Neural cell (in vitro differentiated cells): ENCODE data around the gene SKP1. TPM values are rescaled to one million over a fixed set of nuclear protein-coding genes. Genes with fewer than 3 reads are reported as not detected.

Experiments
- H2AFZ ChIP-seq: fragments of 200-600, 300-800 bp; sonication (generic), shearing (Covaris generic); 2 replicates; pipeline ENCODE4 v1.6.0; 2014; ENCODE audit warnings: low read depth, mild to moderate bottlenecking, antibody characterized with exemption, low read length, moderate library complexity
- H3F3A ChIP-seq: fragments of 200-600 bp; shearing (Covaris generic); 2 replicates; pipeline ENCODE4 v1.6.1; 2016; ENCODE audit warnings: mild to moderate bottlenecking, moderate library complexity, mixed read lengths, antibody characterized with exemption, low read length; ENCODE audit not compliant: insufficient read depth, poor library complexity, severe bottlenecking
- H3K27ac ChIP-seq: fragments of 200-600, 300-800 bp; sonication (generic), shearing (Covaris generic); 2 replicates; pipeline ENCODE4 v1.5.1; 2014; ENCODE audit warnings: mild to moderate bottlenecking, low read length, moderate library complexity
- H3K27me3 ChIP-seq: fragments of 300-800, 200-600 bp; sonication (generic), shearing (Covaris generic); 2 replicates; pipeline ENCODE4 v1.6.0; 2014; ENCODE audit warnings: mild to moderate bottlenecking, low read depth, low read length, moderate library complexity; ENCODE audit not compliant: insufficient read depth
- H3K36me3 ChIP-seq: fragments of 300-800, 200-600 bp; sonication (generic), shearing (Covaris generic); 2 replicates; pipeline ENCODE4 v1.5.1; 2014; ENCODE audit warnings: mild to moderate bottlenecking, antibody characterized with exemption, low read length, moderate library complexity; ENCODE audit not compliant: insufficient read depth
- H3K4me2 ChIP-seq: fragments of 300-800, 200-600 bp; sonication (generic), shearing (Covaris generic); 2 replicates; pipeline ENCODE4 v1.6.0; 2014; ENCODE audit warnings: mild to moderate bottlenecking, low read length
- H3K4me3 ChIP-seq: fragments of 300-800, 200-600 bp; sonication (generic), shearing (Covaris generic); 2 replicates; pipeline ENCODE4 v1.5.1; 2014; ENCODE audit warnings: mild to moderate bottlenecking, low read length, moderate library complexity
- H3K79me2 ChIP-seq: fragments of 200-600 bp; shearing (Covaris generic); replicated peaks from 2 replicates; pipeline ENCODE4 v1.6.0; 2014; ENCODE audit warnings: mild to moderate bottlenecking, low read length, moderate library complexity; ENCODE audit not compliant: insufficient read depth
- H3K9ac ChIP-seq: fragments of 300-800, 200-600 bp; sonication (generic), shearing (Covaris generic); 2 replicates; pipeline ENCODE4 v1.6.1; 2016; ENCODE audit warnings: mild to moderate bottlenecking, low read length, mixed read lengths
- H3K9me2 ChIP-seq: fragments of 200-600 bp; shearing (Covaris generic); 2 replicates; pipeline ENCODE4 v1.6.1; 2016; ENCODE audit warnings: mild to moderate bottlenecking, low read length, mixed read lengths; ENCODE audit not compliant: insufficient read depth
- H3K9me3 ChIP-seq: fragments of 200-600, 300-800 bp; sonication (generic), shearing (Covaris generic); 2 replicates; pipeline ENCODE4 v1.6.1; 2016; ENCODE audit warnings: mild to moderate bottlenecking, mixed run types, low read length, moderate library complexity, mixed read lengths
- H4K20me1 ChIP-seq: fragments of 200-600 bp; shearing (Covaris generic); 2 replicates; pipeline ENCODE4 v1.6.1; 2016; ENCODE audit warnings: mild to moderate bottlenecking, mixed run types; ENCODE audit not compliant: insufficient read depth
- EP300 ChIP-seq: fragments of 450-650 bp; conservative IDR thresholded peaks from 2 replicates; pipeline ENCODE4 v1.6.1; 2014; ENCODE audit warnings: antibody characterized with exemption, mild to moderate bottlenecking, moderate library complexity; ENCODE audit not compliant: poor library complexity, severe bottlenecking
- EZH2 ChIP-seq: fragments of 200-600, 300-800 bp; shearing (Covaris generic), sonication (generic); IDR thresholded peaks from 2 replicates; pipeline ENCODE4 v1.6.1; 2014; ENCODE audit warnings: antibody characterized with exemption, low read length, borderline replicate concordance, mild to moderate bottlenecking; ENCODE audit not compliant: insufficient read depth, poor library complexity, severe bottlenecking
- MXI1 ChIP-seq: fragments of 450-650 bp; conservative IDR thresholded peaks from 2 replicates; pipeline ENCODE4 v1.6.1; 2014; ENCODE audit warnings: antibody characterized with exemption, mild to moderate bottlenecking; ENCODE audit not compliant: poor library complexity, severe bottlenecking
- POLR2AphosphoS5 ChIP-seq: IDR thresholded peaks from 2 replicates; pipeline ENCODE4 v1.6.1; 2012
- RAD21 ChIP-seq: fragments of 450-650 bp; conservative IDR thresholded peaks from 2 replicates; pipeline ENCODE4 v1.6.1; 2014; ENCODE audit warnings: antibody characterized with exemption, mild to moderate bottlenecking, moderate library complexity
- SMC3 ChIP-seq: fragments of 450-650 bp; conservative IDR thresholded peaks from 2 replicates; pipeline ENCODE4 v1.6.1; 2014; ENCODE audit warnings: antibody characterized with exemption, mild to moderate bottlenecking, moderate library complexity; ENCODE audit not compliant: poor library complexity
- TAF1 ChIP-seq: IDR thresholded peaks from 2 replicates; pipeline ENCODE4 v1.6.1; 2012; ENCODE audit warnings: low read depth
- polyA plus RNA-seq: library from polyadenylated mRNA; depleted of rRNA; stranded (reverse); fragments of >200 nt; gene quantifications from 2 replicates; pipeline ENCODE4 v1.2.3, GENCODE V29; 2014
- TF ChIP-seq, protein P1 (sequence below): IDR thresholded peaks from 2 replicates; pipeline ENCODE4 v1.6.1; 2012; ENCODE audit warnings: borderline replicate concordance
- TF ChIP-seq, protein P2 (sequence below): fragments of 450-650 bp; IDR thresholded peaks from 2 replicates; pipeline ENCODE4 v1.5.1; 2014; ENCODE audit warnings: antibody characterized with exemption, mild to moderate bottlenecking, moderate library complexity; ENCODE audit not compliant: poor library complexity, severe bottlenecking

Gene SKP1
- polyA plus RNA-seq, 1 donor from 2014 or later: 1,492 TPM

DNA sequence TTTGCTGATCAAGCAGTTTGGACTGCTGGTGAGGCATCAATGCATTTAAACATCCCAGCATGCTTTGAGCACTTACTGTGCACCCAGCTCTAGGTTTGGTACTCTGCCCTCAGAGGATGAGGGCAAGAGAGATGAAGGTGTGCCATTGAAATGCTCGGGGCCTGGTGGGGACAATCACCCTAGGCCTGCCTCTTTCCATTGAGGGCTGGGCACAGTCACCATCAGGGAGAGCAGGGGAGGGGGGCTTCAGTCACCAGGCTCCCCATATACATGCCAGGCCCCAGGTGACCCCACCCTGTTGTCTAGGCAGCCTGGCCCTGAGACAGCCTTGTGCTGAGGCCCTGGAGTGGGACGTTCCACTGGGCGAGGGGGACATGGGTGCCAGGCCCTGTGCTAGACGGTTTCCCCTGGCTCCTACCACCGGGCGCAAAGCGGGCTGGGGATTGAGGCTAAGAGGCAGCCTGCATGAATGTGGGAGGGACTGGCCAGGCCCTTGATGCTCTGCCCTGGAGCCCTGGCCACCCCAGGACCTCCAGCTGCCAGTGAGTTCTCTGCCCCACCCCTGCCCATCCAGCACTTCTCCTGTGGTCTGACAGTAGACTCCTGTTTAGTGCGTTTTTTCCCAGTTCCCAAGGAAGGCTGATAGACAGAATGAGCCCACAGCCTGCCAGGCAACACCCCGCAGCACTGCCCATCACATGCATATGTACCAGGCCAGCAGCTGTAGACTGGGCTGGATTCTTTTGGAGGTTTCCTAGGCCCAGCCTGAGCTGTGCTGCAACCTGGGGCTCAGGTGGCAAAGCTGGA lies 43.4 kb downstream of the SKP1 start:
- Histone ChIP-seq H3K4me2 (no peak overlapping the region), H3K9me3 (no peaks in the 10 kb centered on the region), H3K27me3 (no peaks in the 10 kb centered on the region), H2AFZ (no peak overlapping the region), H3K27ac (no peak overlapping the region), H4K20me1 (no peaks in the 10 kb centered on the region), H3K9ac (no peak overlapping the region), H3K9me2 (no peaks in the 10 kb centered on the region), H3F3A (no peaks in the 10 kb centered on the region), H3K79me2 (no peaks in the 10 kb centered on the region), H3K36me3 (no peaks in the 10 kb centered on the region), H3K4me3 (no peak overlapping the region)
- TF ChIP-seq POLR2AphosphoS5 (no peak), EZH2 (no peak), MXI1 (no peak)

DNA sequence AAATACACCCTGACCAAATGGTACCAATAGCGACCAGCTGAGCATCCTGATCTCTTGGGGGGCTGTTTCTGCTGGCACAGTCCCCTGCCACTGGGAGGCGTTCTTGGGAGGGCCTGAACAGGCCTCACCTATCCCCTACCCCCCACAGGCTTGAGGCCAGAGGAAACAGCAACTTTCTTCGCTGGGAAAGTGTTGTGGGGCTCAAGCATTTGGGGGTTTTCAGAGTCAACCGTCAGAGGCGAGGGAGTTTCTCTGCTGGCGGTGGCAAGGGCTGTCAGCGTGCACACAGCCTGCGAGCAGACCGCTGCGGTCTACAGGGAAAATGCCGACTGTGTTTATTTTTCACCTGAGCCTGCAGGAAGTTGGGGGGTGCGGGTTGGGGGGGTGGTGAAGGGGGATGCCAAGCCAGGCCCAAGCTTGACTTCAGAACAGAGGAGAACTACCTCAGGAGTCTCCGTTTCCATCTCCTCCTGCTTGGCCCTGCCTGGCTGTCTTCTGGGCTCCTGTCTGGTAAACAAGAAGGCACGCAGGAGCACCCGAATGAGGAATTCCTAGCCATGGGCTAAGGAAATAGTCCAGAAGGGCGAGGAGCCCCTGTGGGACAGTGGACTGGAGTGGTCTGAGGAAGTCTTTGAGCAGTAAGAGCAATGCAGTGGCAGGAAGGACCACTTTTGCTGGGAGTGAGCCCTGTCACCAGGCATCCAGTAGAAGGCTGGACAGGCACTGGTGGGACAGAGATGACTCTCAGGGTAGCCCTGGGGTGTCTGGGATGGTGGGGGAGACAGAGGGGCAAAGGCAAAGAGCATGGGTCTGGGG lies 44.2 kb downstream of the SKP1 start:
- H4K20me1 ChIP-seq: no peaks in the 10 kb centered on the region
- no peak overlapping the region for H3K9ac ChIP-seq
- no peaks in the 10 kb centered on the region for H3K36me3 ChIP-seq
- no peak overlapping the region for H3K4me3 ChIP-seq
- H3F3A ChIP-seq: no peaks in the 10 kb centered on the region
- no peaks in the 10 kb centered on the region for H3K9me2 ChIP-seq
- no peak overlapping the region for H3K27ac ChIP-seq
- no peaks in the 10 kb centered on the region for H3K79me2 ChIP-seq
- H3K27me3 ChIP-seq: no peaks in the 10 kb centered on the region
- TF ChIP-seq MXI1 (no peak), RAD21 (no peak), EZH2 (no peak), SMC3 (no peak), TAF1 (no peak), POLR2AphosphoS5 (no peak), EP300 (no peak)
- TF ChIP-seq, protein P1, sequence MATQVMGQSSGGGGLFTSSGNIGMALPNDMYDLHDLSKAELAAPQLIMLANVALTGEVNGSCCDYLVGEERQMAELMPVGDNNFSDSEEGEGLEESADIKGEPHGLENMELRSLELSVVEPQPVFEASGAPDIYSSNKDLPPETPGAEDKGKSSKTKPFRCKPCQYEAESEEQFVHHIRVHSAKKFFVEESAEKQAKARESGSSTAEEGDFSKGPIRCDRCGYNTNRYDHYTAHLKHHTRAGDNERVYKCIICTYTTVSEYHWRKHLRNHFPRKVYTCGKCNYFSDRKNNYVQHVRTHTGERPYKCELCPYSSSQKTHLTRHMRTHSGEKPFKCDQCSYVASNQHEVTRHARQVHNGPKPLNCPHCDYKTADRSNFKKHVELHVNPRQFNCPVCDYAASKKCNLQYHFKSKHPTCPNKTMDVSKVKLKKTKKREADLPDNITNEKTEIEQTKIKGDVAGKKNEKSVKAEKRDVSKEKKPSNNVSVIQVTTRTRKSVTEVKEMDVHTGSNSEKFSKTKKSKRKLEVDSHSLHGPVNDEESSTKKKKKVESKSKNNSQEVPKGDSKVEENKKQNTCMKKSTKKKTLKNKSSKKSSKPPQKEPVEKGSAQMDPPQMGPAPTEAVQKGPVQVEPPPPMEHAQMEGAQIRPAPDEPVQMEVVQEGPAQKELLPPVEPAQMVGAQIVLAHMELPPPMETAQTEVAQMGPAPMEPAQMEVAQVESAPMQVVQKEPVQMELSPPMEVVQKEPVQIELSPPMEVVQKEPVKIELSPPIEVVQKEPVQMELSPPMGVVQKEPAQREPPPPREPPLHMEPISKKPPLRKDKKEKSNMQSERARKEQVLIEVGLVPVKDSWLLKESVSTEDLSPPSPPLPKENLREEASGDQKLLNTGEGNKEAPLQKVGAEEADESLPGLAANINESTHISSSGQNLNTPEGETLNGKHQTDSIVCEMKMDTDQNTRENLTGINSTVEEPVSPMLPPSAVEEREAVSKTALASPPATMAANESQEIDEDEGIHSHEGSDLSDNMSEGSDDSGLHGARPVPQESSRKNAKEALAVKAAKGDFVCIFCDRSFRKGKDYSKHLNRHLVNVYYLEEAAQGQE: no peak
- TF ChIP-seq, protein P2, sequence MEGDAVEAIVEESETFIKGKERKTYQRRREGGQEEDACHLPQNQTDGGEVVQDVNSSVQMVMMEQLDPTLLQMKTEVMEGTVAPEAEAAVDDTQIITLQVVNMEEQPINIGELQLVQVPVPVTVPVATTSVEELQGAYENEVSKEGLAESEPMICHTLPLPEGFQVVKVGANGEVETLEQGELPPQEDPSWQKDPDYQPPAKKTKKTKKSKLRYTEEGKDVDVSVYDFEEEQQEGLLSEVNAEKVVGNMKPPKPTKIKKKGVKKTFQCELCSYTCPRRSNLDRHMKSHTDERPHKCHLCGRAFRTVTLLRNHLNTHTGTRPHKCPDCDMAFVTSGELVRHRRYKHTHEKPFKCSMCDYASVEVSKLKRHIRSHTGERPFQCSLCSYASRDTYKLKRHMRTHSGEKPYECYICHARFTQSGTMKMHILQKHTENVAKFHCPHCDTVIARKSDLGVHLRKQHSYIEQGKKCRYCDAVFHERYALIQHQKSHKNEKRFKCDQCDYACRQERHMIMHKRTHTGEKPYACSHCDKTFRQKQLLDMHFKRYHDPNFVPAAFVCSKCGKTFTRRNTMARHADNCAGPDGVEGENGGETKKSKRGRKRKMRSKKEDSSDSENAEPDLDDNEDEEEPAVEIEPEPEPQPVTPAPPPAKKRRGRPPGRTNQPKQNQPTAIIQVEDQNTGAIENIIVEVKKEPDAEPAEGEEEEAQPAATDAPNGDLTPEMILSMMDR: no peak
- no peak overlapping the region for H2AFZ ChIP-seq
- H3K4me2 ChIP-seq: no peak overlapping the region
- H3K9me3 ChIP-seq: no peaks in the 10 kb centered on the region
